GM19463 (cell line): Measurements from ENCODE around the gene SPRY2.

Source experiments
- ATAC-seq: cut with Tn5 transposase; IDR thresholded peaks from one replicate; pipeline ENCODE4 v1.9.1; 2021; ENCODE audit warnings: mild to moderate bottlenecking, moderate library complexity; ENCODE audit not compliant: unreplicated experiment

The SPRY2 gene

GRCh38 chr13:80314711-80315653, 25.9 kb downstream of the SPRY2 start:
- ATAC-seq = no peak

GRCh38 chr13:80313668-80314256, 27.2 kb downstream of the SPRY2 start:
- no peak for ATAC-seq

GRCh38 chr13:80312967-80313366, 28.0 kb downstream of the SPRY2 start:
- ATAC-seq = no peak

- ATAC-seq = no peak
These were observed 28.8 kb downstream of the SPRY2 start for GRCh38 chr13:80312012-80312704.

GRCh38 chr13:80309926-80310325, 31.0 kb downstream of the SPRY2 start:
- no peak for ATAC-seq

- ATAC-seq = peak; percentile 43
These were observed 33.4 kb downstream of the SPRY2 start for GRCh38 chr13:80307401-80307987.

- ATAC-seq = no peak
These were observed 34.5 kb downstream of the SPRY2 start for GRCh38 chr13:80306337-80306972.

GRCh38 chr13:80305737-80306136, 35.2 kb downstream of the SPRY2 start:
- peak; percentile 33 for ATAC-seq

GRCh38 chr13:80303225-80303811, 37.6 kb downstream of the SPRY2 start:
- no peak for ATAC-seq

- no peak for ATAC-seq
These were observed 41.9 kb downstream of the SPRY2 start for GRCh38 chr13:80299046-80299445.

- no peak for ATAC-seq
These were observed 43.4 kb downstream of the SPRY2 start for GRCh38 chr13:80297503-80297902.

GRCh38 chr13:80297094-80297493, 43.8 kb downstream of the SPRY2 start:
- ATAC-seq = no peak

- ATAC-seq = no peak
These were observed 44.3 kb downstream of the SPRY2 start for GRCh38 chr13:80296638-80297037.

- ATAC-seq = no peak
These were observed 50.3 kb downstream of the SPRY2 start for GRCh38 chr13:80290591-80290990.
